ENCODE results near the gene CHRNA7.
"Not testable (repeated sequence)": the region's sequence is repeated elsewhere in the genome, so short reads cannot be mapped to it uniquely, and the experiment has no call there.

CHRNA7 gene

GRCh38 chr15:32196206-32196605 lies 165.9 kb downstream of the CHRNA7 start:
- not testable (repeated sequence) for DNase-seq

DNA sequence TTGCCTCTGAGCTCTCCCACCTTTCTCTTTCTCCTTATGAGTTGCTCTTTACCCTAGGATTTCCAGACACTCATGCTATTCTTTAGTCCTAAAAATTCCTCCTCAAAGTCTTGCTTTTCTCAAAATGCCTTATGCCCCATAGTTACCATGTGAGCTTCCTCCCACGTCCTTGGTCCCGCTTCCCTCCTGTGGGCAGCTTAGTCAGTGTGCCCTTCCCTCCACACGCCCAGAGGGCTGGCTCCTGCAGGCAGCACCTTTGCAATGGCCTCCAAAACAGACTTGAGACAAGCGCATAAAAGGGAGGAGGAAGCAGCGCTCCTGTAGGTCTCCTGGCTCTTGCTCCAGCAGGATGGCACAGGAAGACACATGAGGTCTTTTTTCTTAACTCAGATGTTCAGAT lies 168.6 kb downstream of the CHRNA7 start:
- not testable (repeated sequence) for DNase-seq

DNA sequence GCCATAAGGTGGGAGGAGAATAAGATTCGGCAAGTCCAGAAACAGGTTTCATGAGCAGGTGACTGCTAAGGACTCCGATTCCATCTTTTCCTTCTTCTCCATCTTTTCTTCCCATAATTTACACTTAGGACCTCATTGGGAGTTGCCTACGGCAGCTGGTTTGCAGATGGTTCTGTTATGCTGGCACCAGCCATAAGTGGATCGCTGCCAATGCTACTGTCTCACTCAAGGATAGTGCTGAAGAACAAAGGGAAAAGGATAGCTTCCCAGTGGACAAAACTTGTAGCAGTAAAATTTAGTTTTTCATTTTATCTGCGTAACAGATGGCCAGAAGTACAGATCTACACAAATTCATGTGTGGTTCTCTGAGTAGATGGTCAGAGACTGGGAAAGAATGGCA lies 178.8 kb downstream of the CHRNA7 start:
- DNase-seq: not testable (repeated sequence)

DNA sequence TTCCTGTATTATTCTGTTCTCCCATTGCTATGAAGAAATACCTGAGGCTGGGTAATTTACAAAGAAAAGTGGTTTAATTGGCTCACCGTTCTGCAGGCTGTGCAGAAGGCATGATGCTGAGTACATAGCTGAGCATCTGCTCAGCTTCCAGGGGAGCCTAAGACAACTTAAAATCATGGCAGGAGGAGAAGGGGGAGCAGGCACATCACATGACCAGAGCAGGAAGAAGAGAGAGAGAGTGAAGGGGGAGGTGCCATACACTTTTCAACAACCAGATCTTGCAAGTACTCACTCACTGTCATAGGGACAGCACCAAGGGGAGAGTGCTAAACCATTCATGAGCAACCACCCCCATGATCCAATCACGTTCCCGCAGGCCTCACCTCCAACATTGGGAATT lies 188.4 kb downstream of the CHRNA7 start:
- no peak for DNase-seq

Data from activated CD4-positive, alpha-beta T cell treated with anti-CD3 and anti-CD28 coated beads for 4 hours (primary cell).